K562 (cell line): ENCODE results near the gene TUT7. TPM values are rescaled to one million over a fixed set of nuclear protein-coding genes. Genes with fewer than 3 reads are reported as not detected.

Source experiments
- ATAC-seq: fragments of 200-7000 bp; cut with Tn5 transposase; 3 replicates; pipeline ENCODE4 v1.9.1; 2020; ENCODE audit warnings: moderate library complexity
- BruUV-seq: library from RNA; stranded (reverse); fragments of 400-500 nt; replicated peaks from 2 replicates; lab custom pipeline; 2021; lab: Mats Ljungman, UMichigan
- CTCF ChIA-PET: fragments of 300-600 bp; formaldehyde crosslinking; extraction: SDS; loops from one replicate; lab custom pipeline; 2021; ENCODE audit warnings: low intra/inter-chr PET ratio; lab: Yijun Ruan, JAX
- POLR2A ChIA-PET: fragments of 300-600, 350-650 bp; sonication (Branson Sonifier 250); formaldehyde crosslinking; extraction: SDS; loops from one replicate; lab custom pipeline; 2021; ENCODE audit warnings: antibody characterized with exemption, inconsistent platforms; lab: Yijun Ruan, JAX
- DNase-seq, 4 experiments: peaks; one replicate each; pipeline versions ENCODE4 v3.0.0 to v3.0.0-alpha.2; 2011 to 2018; ENCODE audit warnings: low spot score in 3 of 4, mixed read lengths in 3 of 4; ENCODE audit errors: extremely low read depth in 1 of 4
- FAIRE-seq: peaks from 2 replicates; lab custom pipeline; 2011; peaks lifted over from hg19 to GRCh38; lab: Jason Lieb, UNC
- H2AFZ ChIP-seq: 2 replicates; pipeline ENCODE4 v1.6.0; 2011; ENCODE audit warnings: low read depth, low read length, control low read depth, inconsistent platforms
- H3K27ac ChIP-seq: fragments of 200-600 bp; 3 replicates; pipeline ENCODE4 v1.8.0; 2011; ENCODE audit warnings: low read depth, mild to moderate bottlenecking, control low read depth, inconsistent platforms, low read length, moderate library complexity, mixed read lengths; ENCODE audit errors: extremely low read depth
- H3K27me3 ChIP-seq, 2 experiments: fragments of 300-600 bp in 1 of 2; 2 replicates in 1 of 2; 3 replicates in 1 of 2; pipeline versions ENCODE4 v1.6.0 to v1.8.0; 2011; ENCODE audit warnings: inconsistent platforms in 2 of 2, low read length in 2 of 2, mild to moderate bottlenecking in 1 of 2, mixed read lengths in 1 of 2, moderate library complexity in 1 of 2; ENCODE audit not compliant: control insufficient read depth in 2 of 2, insufficient read depth in 2 of 2
- H3K36me3 ChIP-seq: fragments of 300-600 bp; 3 replicates; pipeline ENCODE4 v1.8.0; 2011; ENCODE audit warnings: mild to moderate bottlenecking, low read length, inconsistent platforms; ENCODE audit not compliant: control insufficient read depth, insufficient read depth
- H3K4me1 ChIP-seq, 2 experiments: fragments of 200-600 bp in 1 of 2; replicated peaks in 1 of 2; 2 replicates in 1 of 2; 3 replicates in 1 of 2; pipeline versions ENCODE4 v1.5.1 to v1.8.0; 2011; ENCODE audit warnings: inconsistent platforms in 2 of 2, low read length in 2 of 2, mild to moderate bottlenecking in 1 of 2, mixed read lengths in 1 of 2, moderate library complexity in 1 of 2; ENCODE audit not compliant: control insufficient read depth in 2 of 2, insufficient read depth in 2 of 2
- H3K4me2 ChIP-seq: 2 replicates; pipeline ENCODE4 v1.6.1; 2011; ENCODE audit warnings: low read length, control low read depth, inconsistent platforms, mixed read lengths; ENCODE audit not compliant: insufficient read depth
- H3K4me3 ChIP-seq: fragments of 200-600 bp; sonication (generic), shearing (Covaris generic); 2 replicates; pipeline ENCODE4 v1.5.1; 2016; ENCODE audit warnings: control low read depth, inconsistent platforms
- H3K79me2 ChIP-seq: fragments of 200-600 bp; 3 replicates; pipeline ENCODE4 v1.8.0; 2011; ENCODE audit warnings: low read length, inconsistent platforms; ENCODE audit not compliant: control insufficient read depth, insufficient read depth
- H3K9ac ChIP-seq, 2 experiments: 2 replicates each; pipeline versions ENCODE4 v1.6.0 to v1.6.1; 2011; ENCODE audit warnings: low read depth in 2 of 2, low read length in 2 of 2, control low read depth in 1 of 2, inconsistent platforms in 1 of 2, mild to moderate bottlenecking in 1 of 2, mixed read lengths in 1 of 2; ENCODE audit not compliant: insufficient read depth in 1 of 2
- H3K9me1 ChIP-seq: one replicate; pipeline ENCODE4 v1.6.0; 2011; ENCODE audit warnings: inconsistent platforms, mild to moderate bottlenecking, low read length, moderate library complexity; ENCODE audit not compliant: control insufficient read depth, insufficient read depth
- H3K9me3 ChIP-seq: replicated peaks from 2 replicates; pipeline ENCODE4 v1.5.1; 2011; ENCODE audit warnings: low read depth, low read length, inconsistent platforms; ENCODE audit not compliant: control insufficient read depth, insufficient read depth
- H4K20me1 ChIP-seq: replicated peaks from 2 replicates; pipeline ENCODE4 v1.6.1; 2011; ENCODE audit warnings: low read length, inconsistent platforms, mixed read lengths; ENCODE audit not compliant: control insufficient read depth, insufficient read depth
- L3MBTL2 ChIP-seq: fragments of 450-650 bp; IDR thresholded peaks from 2 replicates; pipeline ENCODE4 v1.6.1; 2016; ENCODE audit warnings: mild to moderate bottlenecking, moderate library complexity
- MTA2 ChIP-seq: fragments of 450-650 bp; IDR thresholded peaks from 2 replicates; pipeline ENCODE4 v1.6.1; 2016; ENCODE audit warnings: low read depth
- SMARCA5 ChIP-seq: fragments of 450-650 bp; IDR thresholded peaks from 2 replicates; pipeline ENCODE4 v1.6.1; 2016
- SPI1 ChIP-seq: IDR thresholded peaks from 2 replicates; pipeline ENCODE4 v1.6.1; 2011; ENCODE audit warnings: low read depth, low read length, control low read depth, borderline replicate concordance
- STAG1 ChIP-seq: sonication (generic); formaldehyde crosslinking; IDR thresholded peaks from 2 replicates; pipeline ENCODE4 v1.5.0; 2020; ENCODE audit warnings: missing genetic modification reagents, borderline replicate concordance
- TAL1 ChIP-seq: fragments of 450-650 bp; IDR thresholded peaks from 2 replicates; pipeline ENCODE4 v1.6.1; 2016; ENCODE audit warnings: mild to moderate bottlenecking
- WGBS: fragments of 100-300 bp; shearing (Covaris generic); methylation state at CpG from one replicate; pipeline ENCODE4 v1.1.6; 2016; ENCODE audit warnings: low coverage, mixed read lengths; ENCODE audit not compliant: insufficient coverage; ENCODE audit errors: missing lambda C conversion rate; 5-methylcytosine and 5-hydroxymethylcytosine counted together
- in situ Hi-C: fragments of 300-500 bp; cut with MboI; formaldehyde crosslinking; loops from 4 replicates; pipeline ENCODE4 v1.15.0; 2018; ENCODE audit warnings: inconsistent platforms, mixed read lengths
- intact Hi-C: fragments of 100-400 bp; cut with micrococcal nuclease; formaldehyde crosslinking; loops from 2 replicates; pipeline ENCODE4 v1.14.2; 2022
- polyA plus RNA-seq, 8 experiments: library from polyadenylated mRNA; depleted of rRNA in 4 of 8; stranded (reverse) in 5 of 8; unstranded in 3 of 8; fragments of >200 nt; fragmentation: Nextera tagmentation in 2 of 8; fragmentation: Illumina TruSeq in 1 of 8; extraction: Ambion mirVana in 2 of 8; extraction: Trizol in 1 of 8; gene quantifications; 2 replicates each; pipeline versions ENCODE4 v1.2.1 to v1.2.3, GENCODE V29; 2011 to 2014; ENCODE audit warnings: inconsistent platforms in 1 of 8, missing spikeins in 1 of 8
- total RNA-seq, 7 experiments: library from RNA; depleted of rRNA in 6 of 7; stranded (reverse); fragments of >200 nt in 6 of 7; fragmentation: Illumina TruSeq in 2 of 7; extraction: Trizol in 2 of 7; gene quantifications; 2 replicates each; pipeline versions ENCODE4 v1.2.1 to v1.2.3, GENCODE V29; 2011 to 2021; ENCODE audit warnings: low replicate concordance in 1 of 7
- TF ChIP-seq, protein P1 (sequence below): fragments of 450-650 bp; conservative IDR thresholded peaks from 2 replicates; pipeline ENCODE4 v1.6.1; 2016; ENCODE audit warnings: missing genetic modification characterization, low read depth, mild to moderate bottlenecking, control low read depth, missing compliant biosample characterization
- TF ChIP-seq, protein P2 (sequence below), 2 experiments: fragments of 450-650 bp; IDR thresholded peaks; 2 replicates each; pipeline ENCODE4 v1.6.1; 2018; ENCODE audit warnings: mild to moderate bottlenecking in 2 of 2, low read depth in 1 of 2; ENCODE audit not compliant: partially characterized antibody in 2 of 2

The TUT7 gene
- total and polyA plus RNA-seq, 9 of the 15 experiments (the other 6 are each of a cell fraction or from before 2014, with no cell fraction given), result 5.9 to 26.9 (median 15.2) TPM

DNA sequence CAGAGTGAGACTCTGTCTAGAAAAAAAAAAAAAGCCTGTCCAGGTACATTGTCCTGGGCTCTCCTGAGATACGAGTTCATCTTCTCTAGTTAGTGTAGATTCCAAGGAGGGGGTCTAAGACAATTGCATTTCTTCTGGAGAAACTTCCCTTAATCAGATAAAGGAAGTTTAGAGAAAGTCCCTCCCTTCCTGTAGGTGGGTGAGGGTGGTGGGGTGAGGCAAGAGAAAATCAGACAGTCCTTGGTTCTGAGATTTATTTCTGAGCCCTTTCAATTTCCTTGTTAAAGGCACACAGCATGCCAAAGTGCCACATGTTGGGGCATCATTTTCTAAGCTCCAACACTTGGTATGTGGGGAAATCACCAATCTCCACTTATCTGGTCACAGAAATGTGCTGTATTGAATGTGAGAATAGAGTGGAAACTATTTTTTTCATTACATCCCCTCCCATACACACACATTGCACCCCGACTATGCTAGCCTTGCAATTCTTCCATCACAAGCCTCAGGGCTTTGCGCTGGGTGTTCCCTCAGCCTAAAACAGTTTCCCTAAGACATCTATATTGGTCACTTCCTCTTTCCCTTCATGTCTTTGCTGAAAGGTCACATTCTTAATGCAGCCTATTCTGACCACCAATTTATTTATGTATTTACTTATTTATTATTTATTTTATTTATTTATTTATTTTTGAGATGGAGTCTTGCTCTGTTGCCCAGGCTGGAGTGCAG, 5.1 kb upstream of the TUT7 start:
- intact Hi-C loops, result loop anchor here (10.0 kb wide), 1 partner anchor 415 kb away; the partner anchor contains the start of gene NAA35
- CTCF ChIA-PET, result no interaction called here
- FAIRE-seq, result no peak

More for the DNA sequence above, 5.1 kb upstream of the TUT7 start:
- peaks cover 5% of the 10 kb centered on the region in 2 experiments; a peak in 4 of 5 replicates for H3K4me1 ChIP-seq
- no peaks in the 10 kb centered on the region for H3K9me1 ChIP-seq
- H3K9ac ChIP-seq, result no peak overlapping the region
- ATAC-seq, result no peak
- no peak overlapping the region for H3K27ac ChIP-seq
- H3K4me3 ChIP-seq, result no peak overlapping the region
- H3K36me3 ChIP-seq, result no peaks in the 10 kb centered on the region
- in situ Hi-C loops, result no loop called here
- no peaks in the 10 kb centered on the region for H3K27me3 ChIP-seq
- no peak overlapping the region for H3K4me2 ChIP-seq
- no TSS peak for BruUV-seq
- TF ChIP-seq MTA2 (no peak), STAG1 (CRISPR knock-in tag) (no peak), SMARCA5 (no peak), L3MBTL2 (no peak), TAL1 (no peak), SPI1 (peak; percentile 87)
- TF ChIP-seq, protein P1, sequence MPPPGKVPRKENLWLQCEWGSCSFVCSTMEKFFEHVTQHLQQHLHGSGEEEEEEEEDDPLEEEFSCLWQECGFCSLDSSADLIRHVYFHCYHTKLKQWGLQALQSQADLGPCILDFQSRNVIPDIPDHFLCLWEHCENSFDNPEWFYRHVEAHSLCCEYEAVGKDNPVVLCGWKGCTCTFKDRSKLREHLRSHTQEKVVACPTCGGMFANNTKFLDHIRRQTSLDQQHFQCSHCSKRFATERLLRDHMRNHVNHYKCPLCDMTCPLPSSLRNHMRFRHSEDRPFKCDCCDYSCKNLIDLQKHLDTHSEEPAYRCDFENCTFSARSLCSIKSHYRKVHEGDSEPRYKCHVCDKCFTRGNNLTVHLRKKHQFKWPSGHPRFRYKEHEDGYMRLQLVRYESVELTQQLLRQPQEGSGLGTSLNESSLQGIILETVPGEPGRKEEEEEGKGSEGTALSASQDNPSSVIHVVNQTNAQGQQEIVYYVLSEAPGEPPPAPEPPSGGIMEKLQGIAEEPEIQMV (tag), result no peak
- TF ChIP-seq, protein P2, sequence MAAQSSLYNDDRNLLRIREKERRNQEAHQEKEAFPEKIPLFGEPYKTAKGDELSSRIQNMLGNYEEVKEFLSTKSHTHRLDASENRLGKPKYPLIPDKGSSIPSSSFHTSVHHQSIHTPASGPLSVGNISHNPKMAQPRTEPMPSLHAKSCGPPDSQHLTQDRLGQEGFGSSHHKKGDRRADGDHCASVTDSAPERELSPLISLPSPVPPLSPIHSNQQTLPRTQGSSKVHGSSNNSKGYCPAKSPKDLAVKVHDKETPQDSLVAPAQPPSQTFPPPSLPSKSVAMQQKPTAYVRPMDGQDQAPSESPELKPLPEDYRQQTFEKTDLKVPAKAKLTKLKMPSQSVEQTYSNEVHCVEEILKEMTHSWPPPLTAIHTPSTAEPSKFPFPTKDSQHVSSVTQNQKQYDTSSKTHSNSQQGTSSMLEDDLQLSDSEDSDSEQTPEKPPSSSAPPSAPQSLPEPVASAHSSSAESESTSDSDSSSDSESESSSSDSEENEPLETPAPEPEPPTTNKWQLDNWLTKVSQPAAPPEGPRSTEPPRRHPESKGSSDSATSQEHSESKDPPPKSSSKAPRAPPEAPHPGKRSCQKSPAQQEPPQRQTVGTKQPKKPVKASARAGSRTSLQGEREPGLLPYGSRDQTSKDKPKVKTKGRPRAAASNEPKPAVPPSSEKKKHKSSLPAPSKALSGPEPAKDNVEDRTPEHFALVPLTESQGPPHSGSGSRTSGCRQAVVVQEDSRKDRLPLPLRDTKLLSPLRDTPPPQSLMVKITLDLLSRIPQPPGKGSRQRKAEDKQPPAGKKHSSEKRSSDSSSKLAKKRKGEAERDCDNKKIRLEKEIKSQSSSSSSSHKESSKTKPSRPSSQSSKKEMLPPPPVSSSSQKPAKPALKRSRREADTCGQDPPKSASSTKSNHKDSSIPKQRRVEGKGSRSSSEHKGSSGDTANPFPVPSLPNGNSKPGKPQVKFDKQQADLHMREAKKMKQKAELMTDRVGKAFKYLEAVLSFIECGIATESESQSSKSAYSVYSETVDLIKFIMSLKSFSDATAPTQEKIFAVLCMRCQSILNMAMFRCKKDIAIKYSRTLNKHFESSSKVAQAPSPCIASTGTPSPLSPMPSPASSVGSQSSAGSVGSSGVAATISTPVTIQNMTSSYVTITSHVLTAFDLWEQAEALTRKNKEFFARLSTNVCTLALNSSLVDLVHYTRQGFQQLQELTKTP (IDR thresholded peaks at IDR 0.05; ENCODE audit: low read depth in 1 of 2, partially characterized antibody in 2 of 2), result no peak
- TF ChIP-seq, all 486 proteins: peak for 1
- no peak for DNase-seq
- H3K9me3 ChIP-seq, result no peaks in the 10 kb centered on the region
- H3K79me2 ChIP-seq, result no peaks in the 10 kb centered on the region
- no peak overlapping the region for H2AFZ ChIP-seq
- 14% methylated on average over 3 of the region's 3 CpGs for WGBS
- no peaks in the 10 kb centered on the region for H4K20me1 ChIP-seq
- POLR2A ChIA-PET, result no interaction called here
